GM12864 (cell line): ENCODE measurements around the gene PTCD3.

Experiments
- DNase-seq: peaks from one replicate; pipeline ENCODE4 v3.0.0-alpha.2; 2011; ENCODE audit warnings: low read depth
- H3K4me3 ChIP-seq: 2 replicates; pipeline ENCODE4 v1.5.1; 2011; ENCODE audit warnings: mild to moderate bottlenecking, low read depth, low read length, control low read depth
- CTCF ChIP-seq: IDR thresholded peaks from 2 replicates; pipeline ENCODE4 v1.5.1; 2011; ENCODE audit warnings: low read depth, mild to moderate bottlenecking, moderate library complexity, low read length, control low read depth, inconsistent platforms; ENCODE audit errors: missing control alignments

PTCD3 gene

GRCh38 chr2:86134709-86135108 lies 28.7 kb downstream of the PTCD3 start:
- no peak overlapping the region for H3K4me3 ChIP-seq
- TF ChIP-seq CTCF, result no peak
- no peak for DNase-seq

DNA sequence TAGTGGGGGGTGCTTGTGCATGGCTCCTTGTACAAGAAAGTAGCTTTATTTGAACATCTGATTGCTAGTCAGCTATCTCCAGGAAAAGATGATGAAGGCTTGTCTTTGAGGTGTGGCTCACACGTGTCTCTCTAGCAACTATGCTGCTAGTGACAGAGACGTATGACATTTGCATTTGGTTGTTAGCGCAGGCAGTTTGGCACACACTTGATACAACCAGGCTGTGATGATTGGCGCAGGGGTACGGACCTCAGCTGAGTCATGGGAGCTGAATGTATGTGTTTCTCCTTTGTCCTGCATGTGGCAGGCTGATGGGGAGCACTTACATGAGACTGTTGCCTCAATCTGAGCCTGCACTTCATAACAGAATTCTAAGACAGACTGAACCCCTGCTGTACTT lies 29.6 kb downstream of the PTCD3 start:
- DNase-seq, result no peak
- H3K4me3 ChIP-seq, result no peak overlapping the region
- TF ChIP-seq CTCF, result no peak

GRCh38 chr2:86136141-86136540 lies 30.1 kb downstream of the PTCD3 start:
- no peak for TF ChIP-seq CTCF
- DNase-seq, result no peak
- H3K4me3 ChIP-seq, result no peak overlapping the region

- no peak for TF ChIP-seq CTCF
- DNase-seq, result no peak
- H3K4me3 ChIP-seq, result no peak overlapping the region
Measured at GRCh38 chr2:86138736-86139625, 32.9 kb downstream of the PTCD3 start.

GRCh38 chr2:86139981-86140380 lies 33.9 kb downstream of the PTCD3 start:
- no peak for TF ChIP-seq CTCF
- H3K4me3 ChIP-seq, result no peak overlapping the region
- no peak for DNase-seq

GRCh38 chr2:86140969-86141392 lies 34.9 kb downstream of the PTCD3 start:
- no peak for DNase-seq
- no peak for TF ChIP-seq CTCF
- H3K4me3 ChIP-seq, result no peak overlapping the region
